OCI-LY1 (cell line): ENCODE data around the gene LARGE2.

Experiments
- H2AFZ ChIP-seq: fragments of 200-600 bp; sonication (generic), shearing (Covaris generic); 2 replicates; pipeline ENCODE4 v1.6.0; 2014; ENCODE audit warnings: antibody characterized with exemption, mild to moderate bottlenecking, low read length
- H3F3A ChIP-seq: fragments of 200-600 bp; sonication (generic), shearing (Covaris generic); 2 replicates; pipeline ENCODE4 v1.6.0; 2014; ENCODE audit warnings: mild to moderate bottlenecking, antibody characterized with exemption, low read length, moderate library complexity; ENCODE audit not compliant: insufficient read depth
- H3K27ac ChIP-seq: fragments of 200-600 bp; sonication (generic); 2 replicates; pipeline ENCODE4 v1.5.1; 2014; ENCODE audit warnings: low read length, mixed run types, mild to moderate bottlenecking, low read depth; ENCODE audit not compliant: poor library complexity, severe bottlenecking
- H3K27me3 ChIP-seq: fragments of 200-600 bp; sonication (generic); 2 replicates; pipeline ENCODE4 v1.6.0; 2014; ENCODE audit warnings: antibody characterized with exemption, mild to moderate bottlenecking, low read length, moderate library complexity; ENCODE audit not compliant: insufficient read depth
- H3K36me3 ChIP-seq: fragments of 200-600 bp; sonication (generic); 2 replicates; pipeline ENCODE4 v1.6.1; 2014; ENCODE audit warnings: mild to moderate bottlenecking, antibody characterized with exemption, low read length, moderate library complexity, mixed read lengths; ENCODE audit not compliant: insufficient read depth
- H3K4me1 ChIP-seq: fragments of 200-600 bp; sonication (generic); 2 replicates; pipeline ENCODE4 v1.5.1; 2014; ENCODE audit warnings: mild to moderate bottlenecking, low read length, moderate library complexity; ENCODE audit not compliant: insufficient read depth, severe bottlenecking
- H3K4me2 ChIP-seq: fragments of 200-600 bp; sonication (generic), shearing (Covaris generic); 2 replicates; pipeline ENCODE4 v1.6.1; 2014; ENCODE audit warnings: low read length
- H3K4me3 ChIP-seq: fragments of 200-600 bp; sonication (generic); 2 replicates; pipeline ENCODE4 v1.5.1; 2014; ENCODE audit warnings: low read length, low read depth, mild to moderate bottlenecking, mixed read lengths; ENCODE audit not compliant: poor library complexity, severe bottlenecking
- H3K79me2 ChIP-seq: fragments of 200-600 bp; shearing (Covaris generic); 2 replicates; pipeline ENCODE4 v1.6.1; 2016; ENCODE audit warnings: mixed run types, low read length, mixed read lengths; ENCODE audit not compliant: insufficient read depth
- H3K9ac ChIP-seq: fragments of 200-600 bp; sonication (generic), shearing (Covaris generic); 2 replicates; pipeline ENCODE4 v1.6.1; 2014; ENCODE audit warnings: mild to moderate bottlenecking, low read length, mixed read lengths
- H3K9me2 ChIP-seq: fragments of 200-600 bp; sonication (generic), shearing (Covaris generic); 2 replicates; pipeline ENCODE4 v1.6.1; 2014; ENCODE audit warnings: low read depth, mild to moderate bottlenecking, low read length, mixed read lengths
- H3K9me3 ChIP-seq: fragments of 200-600 bp; shearing (Covaris generic); 2 replicates; pipeline ENCODE4 v1.6.1; 2014; ENCODE audit warnings: low read length, mixed read lengths
- H4K20me1 ChIP-seq: fragments of 200-600 bp; sonication (generic), shearing (Covaris generic); 2 replicates; pipeline ENCODE4 v1.6.0; 2016; ENCODE audit warnings: mild to moderate bottlenecking, low read length; ENCODE audit not compliant: insufficient read depth
- EZH2 ChIP-seq: fragments of 200-600 bp; sonication (generic), shearing (Covaris generic); IDR thresholded peaks from 2 replicates; pipeline ENCODE4 v1.8.0; 2017; ENCODE audit warnings: borderline replicate concordance, mixed run types, mild to moderate bottlenecking, antibody characterized with exemption, low read length, moderate library complexity, mixed read lengths
- TF ChIP-seq, protein P1 (sequence below): fragments of 200-600 bp; sonication (generic), shearing (Covaris generic); IDR thresholded peaks from 2 replicates; pipeline ENCODE4 v1.5.1; 2017; ENCODE audit warnings: mild to moderate bottlenecking, antibody characterized with exemption, low read length, moderate library complexity, mixed read lengths

LARGE2 gene

DNA sequence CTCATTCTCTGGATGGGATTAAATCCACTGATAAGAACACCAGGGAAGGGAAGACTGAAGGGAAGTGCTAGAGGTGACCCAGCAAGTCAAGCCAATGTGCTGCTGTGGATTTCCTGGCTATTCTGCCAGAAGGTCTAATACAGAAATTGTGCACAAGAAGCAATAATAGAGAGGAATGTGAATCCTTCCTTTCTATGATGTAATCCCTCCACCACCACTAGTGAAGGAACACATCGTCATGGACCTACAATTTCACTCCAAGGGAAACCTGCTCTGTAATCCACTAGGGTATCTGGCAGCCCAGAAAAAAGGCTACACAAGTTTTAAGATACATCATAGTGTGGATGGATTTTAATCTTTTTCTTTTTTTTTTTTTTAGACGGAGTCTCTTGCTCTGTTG is 17.4 kb downstream of the LARGE2 start:
- no peak overlapping the region for H3K9ac ChIP-seq
- no peak overlapping the region for H3K4me3 ChIP-seq
- no peak overlapping the region for H2AFZ ChIP-seq
- no peaks in the 10 kb centered on the region for H3K9me3 ChIP-seq
- H3K4me1 ChIP-seq = peaks cover 16% of the 10 kb centered on the region
- H3K9me2 ChIP-seq = no peaks in the 10 kb centered on the region
- H3F3A ChIP-seq = no peaks in the 10 kb centered on the region; the same call in 1 of the 2 replicates
- peaks cover 26% of the 10 kb centered on the region for H3K36me3 ChIP-seq
- no peaks in the 10 kb centered on the region for H3K27me3 ChIP-seq
- H4K20me1 ChIP-seq = no peaks in the 10 kb centered on the region
- H3K27ac ChIP-seq = no peak overlapping the region
- no peaks in the 10 kb centered on the region for H3K79me2 ChIP-seq
- no peak overlapping the region for H3K4me2 ChIP-seq
- TF ChIP-seq EZH2 = no peak
- TF ChIP-seq, protein P1, sequence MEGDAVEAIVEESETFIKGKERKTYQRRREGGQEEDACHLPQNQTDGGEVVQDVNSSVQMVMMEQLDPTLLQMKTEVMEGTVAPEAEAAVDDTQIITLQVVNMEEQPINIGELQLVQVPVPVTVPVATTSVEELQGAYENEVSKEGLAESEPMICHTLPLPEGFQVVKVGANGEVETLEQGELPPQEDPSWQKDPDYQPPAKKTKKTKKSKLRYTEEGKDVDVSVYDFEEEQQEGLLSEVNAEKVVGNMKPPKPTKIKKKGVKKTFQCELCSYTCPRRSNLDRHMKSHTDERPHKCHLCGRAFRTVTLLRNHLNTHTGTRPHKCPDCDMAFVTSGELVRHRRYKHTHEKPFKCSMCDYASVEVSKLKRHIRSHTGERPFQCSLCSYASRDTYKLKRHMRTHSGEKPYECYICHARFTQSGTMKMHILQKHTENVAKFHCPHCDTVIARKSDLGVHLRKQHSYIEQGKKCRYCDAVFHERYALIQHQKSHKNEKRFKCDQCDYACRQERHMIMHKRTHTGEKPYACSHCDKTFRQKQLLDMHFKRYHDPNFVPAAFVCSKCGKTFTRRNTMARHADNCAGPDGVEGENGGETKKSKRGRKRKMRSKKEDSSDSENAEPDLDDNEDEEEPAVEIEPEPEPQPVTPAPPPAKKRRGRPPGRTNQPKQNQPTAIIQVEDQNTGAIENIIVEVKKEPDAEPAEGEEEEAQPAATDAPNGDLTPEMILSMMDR = no peak

DNA sequence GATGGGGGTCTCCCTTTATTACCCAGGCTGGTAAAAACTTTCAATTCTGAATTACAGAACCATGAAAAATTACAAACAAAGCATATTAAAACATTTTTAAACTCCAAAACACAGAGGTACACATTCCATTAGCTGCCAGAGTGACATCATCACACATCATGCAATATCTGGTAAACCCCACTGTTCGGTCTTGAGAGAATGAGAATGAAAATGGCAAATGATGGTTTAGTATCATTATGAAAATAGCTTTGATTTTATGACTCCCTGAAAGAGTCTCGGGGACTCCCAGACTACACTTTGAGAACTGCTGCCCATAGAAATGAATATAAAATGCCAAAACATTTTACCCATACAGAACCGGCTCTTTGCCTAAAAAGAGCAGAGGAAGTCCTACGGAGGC is 18.8 kb downstream of the LARGE2 start:
- TF ChIP-seq, protein P1 = no peak
- TF ChIP-seq EZH2 = no peak

DNA sequence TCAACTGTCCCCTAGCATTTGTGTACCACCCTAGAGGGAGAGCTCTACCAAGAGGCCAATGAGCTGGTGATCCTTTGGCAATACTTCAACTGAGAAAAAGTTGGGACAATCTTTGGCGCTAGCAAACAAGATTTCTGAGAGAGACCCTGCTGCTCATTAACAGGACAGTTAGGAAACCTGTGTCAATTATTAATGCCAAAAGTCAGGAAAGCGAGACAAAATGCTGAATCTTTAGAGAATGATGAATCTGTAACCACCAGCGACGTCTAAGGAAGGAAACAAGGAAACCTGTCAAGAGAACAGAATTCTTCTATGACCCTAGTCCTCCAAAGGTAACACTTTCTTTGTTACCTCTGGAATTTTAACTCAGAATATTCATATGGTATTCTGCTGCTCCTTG is 19.9 kb downstream of the LARGE2 start:
- H3K9ac ChIP-seq = no peak overlapping the region
- no peak overlapping the region for H3K27ac ChIP-seq
- no peak overlapping the region for H3K4me2 ChIP-seq
- no peaks in the 10 kb centered on the region for H3K9me3 ChIP-seq
- no peaks in the 10 kb centered on the region for H3K9me2 ChIP-seq
- no peaks in the 10 kb centered on the region for H3K27me3 ChIP-seq
- H4K20me1 ChIP-seq = no peaks in the 10 kb centered on the region
- peaks cover 14% of the 10 kb centered on the region for H3K4me1 ChIP-seq
- no peaks in the 10 kb centered on the region; the same call in 1 of the 2 replicates for H3F3A ChIP-seq
- TF ChIP-seq, protein P1 = no peak
- no peak for TF ChIP-seq EZH2
- H3K36me3 ChIP-seq = peaks cover 35% of the 10 kb centered on the region
- H3K79me2 ChIP-seq = no peaks in the 10 kb centered on the region
- no peak overlapping the region for H2AFZ ChIP-seq
- no peak overlapping the region for H3K4me3 ChIP-seq

More for the DNA sequence above, 18.8 kb downstream of the LARGE2 start:
- Histone ChIP-seq H3K9ac (no peak overlapping the region), H3K27me3 (no peaks in the 10 kb centered on the region), H2AFZ (no peak overlapping the region), H3F3A (no peaks in the 10 kb centered on the region; the same call in 1 of the 2 replicates), H3K79me2 (no peaks in the 10 kb centered on the region), H4K20me1 (no peaks in the 10 kb centered on the region), H3K9me2 (no peaks in the 10 kb centered on the region), H3K9me3 (no peaks in the 10 kb centered on the region), H3K36me3 (peaks cover 28% of the 10 kb centered on the region), H3K4me1 (peaks cover 14% of the 10 kb centered on the region), H3K4me3 (no peak overlapping the region), H3K27ac (no peak overlapping the region), H3K4me2 (no peak overlapping the region)
